ENCODE results near the gene CTDSP2. TPM values are rescaled to one million over a fixed set of nuclear protein-coding genes. Genes with fewer than 3 reads are reported as not detected.
"Not testable (repeated sequence)": the region's sequence is repeated elsewhere in the genome, so short reads cannot be mapped to it uniquely, and the experiment has no call there.

CTDSP2 gene
- total RNA-seq, 1 donor from 2014 or later, result 87.1 TPM

DNA sequence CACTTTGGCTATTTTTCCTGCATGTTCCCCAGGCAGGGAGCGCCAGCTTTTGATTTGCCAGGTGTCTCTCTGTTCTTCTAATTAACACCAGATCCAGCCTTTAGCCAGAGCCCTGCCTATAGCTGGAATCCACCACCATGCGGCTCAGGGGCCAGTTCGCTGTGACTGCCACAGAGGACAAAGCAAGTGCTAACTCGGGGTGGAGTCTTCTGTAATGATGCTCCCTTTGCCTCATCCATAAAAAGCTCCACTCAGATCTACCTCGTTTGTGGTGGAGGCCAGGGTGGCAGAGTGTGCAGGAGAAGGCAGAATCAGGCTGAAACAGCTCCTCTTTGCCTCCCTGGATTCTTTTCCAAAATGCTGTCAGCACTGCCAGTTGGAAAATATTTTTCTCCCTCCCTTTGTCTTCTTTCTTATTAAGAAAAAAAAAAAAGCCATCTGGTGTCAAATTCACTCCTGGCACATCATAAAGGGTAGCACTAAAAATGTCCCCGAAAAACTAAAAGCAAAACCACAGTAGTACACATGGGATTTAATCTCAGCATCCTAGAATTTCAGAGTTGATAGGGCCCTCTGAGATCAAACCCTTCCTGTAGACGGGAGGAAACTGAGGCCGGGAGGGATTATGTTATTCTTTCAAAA is 18.0 kb upstream of the CTDSP2 start:
- FAIRE-seq (no peak), DNase-seq (ENCODE audit: low read depth) (no peak)
- Mint-ChIP-seq H3K9me3 (ENCODE audit: unreplicated experiment) (peaks cover 2% of the 10 kb centered on the region), H3K4me3 (ENCODE audit: unreplicated experiment) (peak overlapping the region; percentile 66), H3K27me3 (ENCODE audit: low read depth, unreplicated experiment) (peaks cover 14% of the 10 kb centered on the region), H3K4me1 (ENCODE audit: low read depth, unreplicated experiment) (peaks cover 21% of the 10 kb centered on the region), H3K36me3 (ENCODE audit: low read depth, unreplicated experiment) (no peaks in the 10 kb centered on the region), H3K27ac (ENCODE audit: unreplicated experiment) (peak overlapping the region; percentile 87)
- H3K9me3 ChIP-seq (ENCODE audit: insufficient read depth, low read depth, low read length), result no peaks in the 10 kb centered on the region
- no peak for TF ChIP-seq EZH2 (IDR thresholded peaks at IDR 0.05; ENCODE audit: insufficient read depth, low read length)
- TF ChIP-seq, protein P1, sequence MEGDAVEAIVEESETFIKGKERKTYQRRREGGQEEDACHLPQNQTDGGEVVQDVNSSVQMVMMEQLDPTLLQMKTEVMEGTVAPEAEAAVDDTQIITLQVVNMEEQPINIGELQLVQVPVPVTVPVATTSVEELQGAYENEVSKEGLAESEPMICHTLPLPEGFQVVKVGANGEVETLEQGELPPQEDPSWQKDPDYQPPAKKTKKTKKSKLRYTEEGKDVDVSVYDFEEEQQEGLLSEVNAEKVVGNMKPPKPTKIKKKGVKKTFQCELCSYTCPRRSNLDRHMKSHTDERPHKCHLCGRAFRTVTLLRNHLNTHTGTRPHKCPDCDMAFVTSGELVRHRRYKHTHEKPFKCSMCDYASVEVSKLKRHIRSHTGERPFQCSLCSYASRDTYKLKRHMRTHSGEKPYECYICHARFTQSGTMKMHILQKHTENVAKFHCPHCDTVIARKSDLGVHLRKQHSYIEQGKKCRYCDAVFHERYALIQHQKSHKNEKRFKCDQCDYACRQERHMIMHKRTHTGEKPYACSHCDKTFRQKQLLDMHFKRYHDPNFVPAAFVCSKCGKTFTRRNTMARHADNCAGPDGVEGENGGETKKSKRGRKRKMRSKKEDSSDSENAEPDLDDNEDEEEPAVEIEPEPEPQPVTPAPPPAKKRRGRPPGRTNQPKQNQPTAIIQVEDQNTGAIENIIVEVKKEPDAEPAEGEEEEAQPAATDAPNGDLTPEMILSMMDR (IDR thresholded peaks at IDR 0.05; ENCODE audit: insufficient read depth, low read depth, low read length), result no peak
- H3K27me3 ChIP-seq (ENCODE audit: insufficient read depth, low read length), result no peaks in the 10 kb centered on the region
- peak overlapping the region; percentile 87 for H3K27ac ChIP-seq (ENCODE audit: low read depth, low read length)
- H3K36me3 ChIP-seq (ENCODE audit: insufficient read depth, low read length), result no peaks in the 10 kb centered on the region
- peak overlapping the region; percentile 80 for H2AFZ ChIP-seq (ENCODE audit: low read depth, low read length)
- H4K20me1 ChIP-seq (ENCODE audit: insufficient read depth, low read length), result no peaks in the 10 kb centered on the region
- peak overlapping the region; percentile 84 for H3K9ac ChIP-seq (ENCODE audit: low read length)
- peak overlapping the region; percentile 84 for H3K4me2 ChIP-seq (ENCODE audit: low read length)
- H3K79me2 ChIP-seq (ENCODE audit: insufficient read depth, low read length), result no peaks in the 10 kb centered on the region
- H3K4me3 ChIP-seq (ENCODE audit: insufficient read depth, low read depth, low read length), result peak overlapping the region; percentile 43
- peaks cover 16% of the 10 kb centered on the region for H3K4me1 ChIP-seq (ENCODE audit: insufficient read depth, low read length)

DNA sequence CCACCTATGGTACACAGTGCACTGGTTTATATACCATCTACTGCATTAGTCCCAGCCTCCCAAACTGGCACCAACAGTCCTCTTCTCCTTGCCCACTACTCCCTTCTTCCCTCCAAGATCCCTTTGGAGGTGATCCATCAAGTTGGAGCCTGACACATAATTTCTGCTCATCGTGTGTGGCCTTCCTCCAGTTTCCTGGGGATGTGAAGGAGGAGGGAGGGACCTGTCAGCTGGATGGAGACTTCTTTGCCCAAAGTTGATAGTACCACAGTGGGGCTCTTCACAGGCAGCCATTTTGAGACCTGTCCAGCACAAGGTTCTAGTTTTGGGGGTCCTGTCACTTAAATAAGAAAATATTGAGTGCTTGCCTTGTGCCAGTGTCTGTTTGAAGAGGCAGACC is 17.1 kb upstream of the CTDSP2 start:
- Histone ChIP-seq H3K9ac (ENCODE audit: low read length) (no peak overlapping the region), H4K20me1 (ENCODE audit: insufficient read depth, low read length) (no peaks in the 10 kb centered on the region), H2AFZ (ENCODE audit: low read depth, low read length) (no peak overlapping the region), H3K79me2 (ENCODE audit: insufficient read depth, low read length) (no peaks in the 10 kb centered on the region), H3K27ac (ENCODE audit: low read depth, low read length) (no peak overlapping the region), H3K9me3 (ENCODE audit: insufficient read depth, low read depth, low read length) (no peaks in the 10 kb centered on the region), H3K4me1 (ENCODE audit: insufficient read depth, low read length) (peaks cover 16% of the 10 kb centered on the region), H3K27me3 (ENCODE audit: insufficient read depth, low read length) (no peaks in the 10 kb centered on the region), H3K4me3 (ENCODE audit: insufficient read depth, low read depth, low read length) (no peak overlapping the region), H3K4me2 (ENCODE audit: low read length) (no peak overlapping the region), H3K36me3 (ENCODE audit: insufficient read depth, low read length) (no peaks in the 10 kb centered on the region)
- TF ChIP-seq EZH2 (IDR thresholded peaks at IDR 0.05; ENCODE audit: insufficient read depth, low read length), result no peak
- Mint-ChIP-seq H3K9me3 (ENCODE audit: unreplicated experiment) (peaks cover 2% of the 10 kb centered on the region), H3K27me3 (ENCODE audit: low read depth, unreplicated experiment) (peaks cover 15% of the 10 kb centered on the region), H3K27ac (ENCODE audit: unreplicated experiment) (peak overlapping the region; percentile 7), H3K4me3 (ENCODE audit: unreplicated experiment) (no peak overlapping the region), H3K36me3 (ENCODE audit: low read depth, unreplicated experiment) (no peaks in the 10 kb centered on the region), H3K4me1 (ENCODE audit: low read depth, unreplicated experiment) (peaks cover 21% of the 10 kb centered on the region)
- no peak for DNase-seq (ENCODE audit: low read depth)
- FAIRE-seq, result no peak

DNA sequence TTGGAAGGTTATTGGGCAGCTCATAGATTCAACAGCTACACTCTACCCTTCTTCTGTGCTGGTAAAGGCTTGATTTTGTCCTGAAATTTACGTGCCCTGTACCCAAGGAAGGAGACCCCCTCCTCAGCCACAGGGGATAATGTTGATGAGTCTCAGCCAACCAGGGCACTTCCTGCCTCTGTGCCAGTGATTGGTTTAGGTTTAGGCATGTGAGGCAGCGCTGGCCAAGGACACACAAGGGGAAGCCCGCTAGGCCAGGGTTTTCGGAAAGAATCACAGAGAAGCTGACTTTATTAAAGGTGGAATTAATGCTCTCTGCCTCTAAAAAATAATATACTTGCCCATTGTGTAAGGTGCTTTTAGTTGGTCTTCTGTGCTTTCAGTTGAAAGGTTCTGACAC is 15.4 kb upstream of the CTDSP2 start:
- H3K9me3 Mint-ChIP-seq (ENCODE audit: unreplicated experiment), result peaks cover 2% of the 10 kb centered on the region
- H3K4me1 Mint-ChIP-seq (ENCODE audit: low read depth, unreplicated experiment), result peaks cover 21% of the 10 kb centered on the region
- peak overlapping the region; percentile 69 for H3K27ac Mint-ChIP-seq (ENCODE audit: unreplicated experiment)
- H3K4me3 Mint-ChIP-seq (ENCODE audit: unreplicated experiment), result no peak overlapping the region
- H3K27me3 Mint-ChIP-seq (ENCODE audit: low read depth, unreplicated experiment), result peaks cover 14% of the 10 kb centered on the region
- Histone ChIP-seq H3K4me2 (ENCODE audit: low read length) (no peak overlapping the region), H3K27me3 (ENCODE audit: insufficient read depth, low read length) (no peaks in the 10 kb centered on the region), H3K79me2 (ENCODE audit: insufficient read depth, low read length) (no peaks in the 10 kb centered on the region), H3K9ac (ENCODE audit: low read length) (no peak overlapping the region), H3K9me3 (ENCODE audit: insufficient read depth, low read depth, low read length) (no peaks in the 10 kb centered on the region), H4K20me1 (ENCODE audit: insufficient read depth, low read length) (no peaks in the 10 kb centered on the region), H3K4me3 (ENCODE audit: insufficient read depth, low read depth, low read length) (no peak overlapping the region), H3K27ac (ENCODE audit: low read depth, low read length) (no peak overlapping the region), H2AFZ (ENCODE audit: low read depth, low read length) (no peak overlapping the region), H3K4me1 (ENCODE audit: insufficient read depth, low read length) (peaks cover 16% of the 10 kb centered on the region), H3K36me3 (ENCODE audit: insufficient read depth, low read length) (no peaks in the 10 kb centered on the region)
- DNase-seq (ENCODE audit: low read depth) (no peak), FAIRE-seq (no peak)
- H3K36me3 Mint-ChIP-seq (ENCODE audit: low read depth, unreplicated experiment), result no peaks in the 10 kb centered on the region
- TF ChIP-seq, protein P1 (IDR thresholded peaks at IDR 0.05; ENCODE audit: insufficient read depth, low read depth, low read length), result no peak
- TF ChIP-seq EZH2 (IDR thresholded peaks at IDR 0.05; ENCODE audit: insufficient read depth, low read length), result no peak

DNA sequence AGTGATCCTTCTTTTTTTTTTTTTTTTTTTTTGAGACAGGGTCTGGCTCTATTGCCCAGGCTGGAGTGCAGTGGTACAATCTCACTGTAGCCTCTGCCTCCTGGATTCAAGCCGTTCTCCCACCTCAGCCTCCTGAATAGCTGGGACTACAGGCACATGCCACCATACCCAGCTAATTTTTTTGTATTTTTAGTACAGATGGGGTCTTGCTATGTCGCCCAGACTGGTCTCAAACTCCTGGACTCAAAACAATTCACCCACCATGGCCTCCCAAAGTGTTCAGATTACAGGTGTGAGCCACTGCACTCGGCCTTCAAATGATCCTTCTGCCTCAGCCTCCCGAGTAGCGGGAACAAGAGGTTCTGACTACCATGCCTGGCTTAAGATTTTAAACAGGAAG is 14.4 kb upstream of the CTDSP2 start:
- H2AFZ ChIP-seq (ENCODE audit: low read depth, low read length); H3K27me3 ChIP-seq (ENCODE audit: insufficient read depth, low read length); H3K9me3 ChIP-seq (ENCODE audit: insufficient read depth, low read depth, low read length); H3K4me2 ChIP-seq (ENCODE audit: low read length); H3K9ac ChIP-seq (ENCODE audit: low read length); H3K4me3 Mint-ChIP-seq (ENCODE audit: unreplicated experiment); H3K36me3 ChIP-seq (ENCODE audit: insufficient read depth, low read length); DNase-seq (ENCODE audit: low read depth); H3K36me3 Mint-ChIP-seq (ENCODE audit: low read depth, unreplicated experiment); H4K20me1 ChIP-seq (ENCODE audit: insufficient read depth, low read length); FAIRE-seq; H3K27ac Mint-ChIP-seq (ENCODE audit: unreplicated experiment); H3K79me2 ChIP-seq (ENCODE audit: insufficient read depth, low read length); H3K27ac ChIP-seq (ENCODE audit: low read depth, low read length); H3K4me3 ChIP-seq (ENCODE audit: insufficient read depth, low read depth, low read length); H3K9me3 Mint-ChIP-seq (ENCODE audit: unreplicated experiment): not testable (repeated sequence)
- Mint-ChIP-seq H3K27me3 (ENCODE audit: low read depth, unreplicated experiment) (peaks cover 14% of the 10 kb centered on the region), H3K4me1 (ENCODE audit: low read depth, unreplicated experiment) (peaks cover 21% of the 10 kb centered on the region)
- H3K4me1 ChIP-seq (ENCODE audit: insufficient read depth, low read length), result peaks cover 16% of the 10 kb centered on the region
